Hematopoietic multipotent progenitor cell treated with erythropoietin and hydrocortisone succinate and interleukin-3 and kit ligand, for 17 days (in vitro differentiated cells): ENCODE results near the gene CES3.
"Not testable (repeated sequence)": the region's sequence is repeated elsewhere in the genome, so short reads cannot be mapped to it uniquely, and the experiment has no call there.

Experiments
- DNase-seq: peaks from one replicate; pipeline ENCODE4 v3.0.0-alpha.2; 2015; ENCODE audit warnings: low spot score

CES3 gene

GRCh38 chr16:66926171-66926947 lies 34.7 kb upstream of the CES3 start:
- no peak for DNase-seq

GRCh38 chr16:66926961-66927436 lies 34.1 kb upstream of the CES3 start:
- no peak for DNase-seq

- DNase-seq: peak; percentile 68
These were observed 33.0 kb upstream of the CES3 start for GRCh38 chr16:66927918-66928649.

GRCh38 chr16:66928702-66929388 lies 32.2 kb upstream of the CES3 start:
- peak; percentile 55 for DNase-seq

- DNase-seq: peak; percentile 76
These were observed 30.9 kb upstream of the CES3 start for GRCh38 chr16:66930189-66930588.

GRCh38 chr16:66931665-66932064 lies 29.4 kb upstream of the CES3 start:
- no peak for DNase-seq

GRCh38 chr16:66932076-66932475 lies 29.0 kb upstream of the CES3 start:
- no peak for DNase-seq

- DNase-seq: no peak
These were observed 27.3 kb upstream of the CES3 start for GRCh38 chr16:66933776-66934137.

- DNase-seq: peak; percentile 87
These were observed 26.8 kb upstream of the CES3 start, which contains the start of gene CIAO2B for GRCh38 chr16:66934138-66934838. Gene CIAO2B (minus strand): TSS chr16:66934402. CDS start chr16:66934364, 38 bp downstream.

- DNase-seq: not testable (repeated sequence)
These were observed 26.2 kb upstream of the CES3 start for GRCh38 chr16:66934839-66935313.

GRCh38 chr16:66935314-66936011 lies 25.6 kb upstream of the CES3 start, which contains the start of gene CES2:
Gene CES2 (plus strand): TSS chr16:66935516. CDS start chr16:66935636, 120 bp downstream.
- no peak for DNase-seq

- no peak for DNase-seq
These were observed 24.6 kb upstream of the CES3 start for GRCh38 chr16:66936462-66936861.

GRCh38 chr16:66936889-66937554 lies 24.0 kb upstream of the CES3 start:
- peak; percentile 45 for DNase-seq

- DNase-seq: no peak
These were observed 23.2 kb upstream of the CES3 start for GRCh38 chr16:66937725-66938337.

GRCh38 chr16:66939366-66939765 lies 21.7 kb upstream of the CES3 start:
- DNase-seq: no peak

- DNase-seq: no peak
These were observed 20.8 kb upstream of the CES3 start for GRCh38 chr16:66940236-66940635.

GRCh38 chr16:66942981-66943380 lies 18.1 kb upstream of the CES3 start:
- DNase-seq: no peak

GRCh38 chr16:66943426-66944053 lies 17.5 kb upstream of the CES3 start:
- DNase-seq: no peak

- DNase-seq: no peak
These were observed 17.0 kb upstream of the CES3 start for GRCh38 chr16:66944054-66944441.

GRCh38 chr16:66944971-66945370 lies 16.1 kb upstream of the CES3 start:
- not testable (repeated sequence) for DNase-seq
